ENCODE measurements around the gene ABCA13.

DNA sequence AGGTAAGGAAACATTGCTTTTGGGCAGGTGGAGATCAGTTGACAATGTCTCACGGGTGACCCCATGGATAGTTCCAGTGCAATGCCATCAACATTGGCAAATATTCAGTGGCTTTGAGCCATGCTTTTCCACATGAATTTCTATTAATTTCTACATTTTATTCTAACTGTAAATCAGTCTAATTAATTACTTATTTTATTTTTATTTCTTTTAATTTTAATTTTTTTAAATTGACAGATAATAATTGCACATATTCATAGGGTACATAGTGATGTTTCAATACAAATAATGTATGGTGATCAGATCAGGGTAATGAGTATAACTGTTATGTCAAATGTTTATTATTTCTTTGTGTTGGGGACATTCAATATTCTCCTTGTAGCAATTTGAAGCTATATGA is 3.8 kb downstream of the ABCA13 start:
- TF ChIP-seq HOXA7 (CRISPR knock-in tag; IDR thresholded peaks at IDR 0.05; ENCODE audit: borderline replicate concordance), result no peak
- TF ChIP-seq ZNF510 (tag by site-specific recombination; IDR thresholded peaks at IDR 0.05; ENCODE audit: insufficient replicate concordance), result no peak
- TF ChIP-seq ZNF10 (tag by site-specific recombination; IDR thresholded peaks at IDR 0.05), result no peak
- no peak for TF ChIP-seq PRDM1 (tag by site-specific recombination; IDR thresholded peaks at IDR 0.05)
- TF ChIP-seq ZNF37A (tag by site-specific recombination; IDR thresholded peaks at IDR 0.05), result no peak
